GM21423 (cell line): ENCODE results near the gene ABCA6.

Source experiments
- ATAC-seq: cut with Tn5 transposase; IDR thresholded peaks from one replicate; pipeline ENCODE4 v1.9.1; 2021; ENCODE audit warnings: mild to moderate bottlenecking, moderate library complexity; ENCODE audit not compliant: unreplicated experiment

Gene ABCA6

GRCh38 chr17:69050999-69051775 is 90.5 kb downstream of the ABCA6 start:
- ATAC-seq = no peak

- ATAC-seq = no peak
Observed at GRCh38 chr17:69048634-69049033, 93.1 kb downstream of the ABCA6 start.

GRCh38 chr17:69047368-69048263 is 94.1 kb downstream of the ABCA6 start:
- ATAC-seq = no peak

GRCh38 chr17:69046121-69046807 is 95.4 kb downstream of the ABCA6 start:
- ATAC-seq = no peak

- ATAC-seq = no peak
Observed at GRCh38 chr17:69045646-69046045, 96.0 kb downstream of the ABCA6 start.

GRCh38 chr17:69044371-69044770 is 97.3 kb downstream of the ABCA6 start:
- no peak for ATAC-seq

- ATAC-seq = no peak
Observed at GRCh38 chr17:69043098-69043734, 98.5 kb downstream of the ABCA6 start.

GRCh38 chr17:69042308-69042707 is 99.4 kb downstream of the ABCA6 start:
- no peak for ATAC-seq

- ATAC-seq = no peak
Observed at GRCh38 chr17:69031839-69032238, 109.9 kb downstream of the ABCA6 start.

GRCh38 chr17:69030169-69030568 is 111.5 kb downstream of the ABCA6 start:
- no peak for ATAC-seq
